K562 (cell line): ENCODE data around the gene STAU1. TPM values are rescaled to one million over a fixed set of nuclear protein-coding genes. Genes with fewer than 3 reads are reported as not detected.

Source experiments
- AFF1 ChIP-seq, 2 experiments: fragments of 450-650 bp; IDR thresholded peaks; 2 replicates each; pipeline ENCODE4 v1.6.1; 2018; ENCODE audit warnings: mild to moderate bottlenecking in 2 of 2, low read depth in 1 of 2; ENCODE audit not compliant: partially characterized antibody in 2 of 2
- ARHGAP35 ChIP-seq: fragments of 450-650 bp; IDR thresholded peaks from 2 replicates; pipeline ENCODE4 v1.6.1; 2018; ENCODE audit not compliant: partially characterized antibody
- ATF2 ChIP-seq: sonication (generic); formaldehyde crosslinking; IDR thresholded peaks from 2 replicates; pipeline ENCODE4 v1.8.1; 2022; ENCODE audit warnings: missing genetic modification reagents
- CCAR2 ChIP-seq: fragments of 200-400 bp; formaldehyde crosslinking; IDR thresholded peaks from 2 replicates; pipeline ENCODE4 v1.6.1; 2017; ENCODE audit warnings: mild to moderate bottlenecking, low read depth, low read length
- HDAC6 ChIP-seq: IDR thresholded peaks from 2 replicates; pipeline ENCODE4 v1.6.1; 2012; ENCODE audit warnings: low read depth, mild to moderate bottlenecking, control low read depth, inconsistent platforms, low read length, moderate library complexity
- NFXL1 ChIP-seq: fragments of 450-650 bp; formaldehyde crosslinking; IDR thresholded peaks from 2 replicates; pipeline ENCODE4 v1.4.0; 2021; ENCODE audit warnings: mild to moderate bottlenecking
- NR2C1 ChIP-seq, 2 experiments: fragments of 450-650 bp; IDR thresholded peaks; 2 replicates each; pipeline ENCODE4 v1.6.1; 2017; ENCODE audit warnings: mild to moderate bottlenecking in 2 of 2, antibody characterized with exemption in 1 of 2, inconsistent platforms in 1 of 2, missing compliant biosample characterization in 1 of 2, missing genetic modification characterization in 1 of 2
- TGIF2 ChIP-seq: sonication (generic); formaldehyde crosslinking; IDR thresholded peaks from 2 replicates; pipeline ENCODE4 v1.8.1; 2022; ENCODE audit warnings: mild to moderate bottlenecking, missing genetic modification reagents, moderate library complexity
- ZNF699 ChIP-seq: fragments of 250-450 bp; sonication (Bioruptor Pico); IDR thresholded peaks from 2 replicates; pipeline ENCODE4 v1.8.0; 2021; ENCODE audit warnings: mild to moderate bottlenecking, moderate library complexity; ENCODE audit not compliant: insufficient replicate concordance
- polyA plus RNA-seq, 8 experiments: library from polyadenylated mRNA; depleted of rRNA in 4 of 8; stranded (reverse) in 5 of 8; unstranded in 3 of 8; fragments of >200 nt; fragmentation: Nextera tagmentation in 2 of 8; fragmentation: Illumina TruSeq in 1 of 8; extraction: Ambion mirVana in 2 of 8; extraction: Trizol in 1 of 8; gene quantifications; 2 replicates each; pipeline versions ENCODE4 v1.2.1 to v1.2.3, GENCODE V29; 2011 to 2014; ENCODE audit warnings: inconsistent platforms in 1 of 8, missing spikeins in 1 of 8
- total RNA-seq, 7 experiments: library from RNA; depleted of rRNA in 6 of 7; stranded (reverse); fragments of >200 nt in 6 of 7; fragmentation: Illumina TruSeq in 2 of 7; extraction: Trizol in 2 of 7; gene quantifications; 2 replicates each; pipeline versions ENCODE4 v1.2.1 to v1.2.3, GENCODE V29; 2011 to 2021; ENCODE audit warnings: low replicate concordance in 1 of 7
- TF ChIP-seq, protein P1 (sequence below), 3 experiments: fragments of 200-800 bp in 1 of 3; sonication (Bioruptor generic) in 1 of 3; sonication (generic) in 1 of 3; formaldehyde crosslinking in 1 of 3; IDR thresholded peaks; 2 replicates each; pipeline versions ENCODE4 v1.6.1 to v1.8.0; 2016 to 2022; ENCODE audit warnings: mild to moderate bottlenecking in 2 of 3, missing compliant biosample characterization in 2 of 3, missing genetic modification characterization in 2 of 3, missing genetic modification reagents in 1 of 3

Gene STAU1
- total and polyA plus RNA-seq, 9 of the 15 experiments (the other 6 are each of a cell fraction or from before 2014, with no cell fraction given), result 18.0 to 106 (median 50.6) TPM

DNA sequence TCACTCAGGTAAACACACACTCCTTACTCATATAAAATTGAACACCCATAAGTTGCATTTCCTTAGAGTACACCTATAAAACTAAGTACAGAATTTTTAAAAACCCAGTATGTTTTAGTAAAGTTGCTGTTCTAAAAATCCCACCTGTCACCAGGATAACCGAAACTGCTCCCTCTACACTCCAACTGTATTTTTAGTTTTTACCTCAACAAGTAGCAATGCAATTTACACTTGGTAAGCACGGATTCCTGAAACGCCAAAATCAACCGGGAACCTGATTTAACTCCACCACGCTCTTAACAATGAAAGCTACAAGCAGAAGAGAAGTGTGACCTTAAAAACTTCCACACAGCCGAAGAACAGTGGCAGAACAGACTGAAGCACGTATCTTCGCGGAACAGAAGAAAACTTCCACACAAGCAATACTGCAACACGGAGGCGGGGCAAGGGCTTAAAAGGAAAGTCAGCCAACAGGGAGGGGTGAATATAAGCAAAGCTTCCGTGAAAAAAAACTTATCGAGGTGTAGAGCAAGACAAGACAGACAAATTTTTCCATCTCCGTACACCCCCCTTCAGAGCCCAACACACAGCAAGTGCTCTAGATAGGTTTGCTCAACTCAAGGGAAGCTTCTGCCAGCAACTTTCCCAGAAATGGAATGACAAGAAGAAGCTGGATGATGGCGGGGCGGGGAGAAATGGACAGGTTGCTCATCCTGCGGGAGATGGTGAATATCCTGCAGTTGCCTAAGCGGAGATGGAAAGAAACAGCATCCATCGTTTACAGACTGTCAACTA lies 1.4 kb downstream of the STAU1 start (continued):
- TF ChIP-seq ARHGAP35 (no peak), NFXL1 (CRISPR knock-in tag) (no peak), ZNF699 (CRISPR knock-in tag) (no peak), AFF1 (IDR thresholded peaks at IDR 0.05; ENCODE audit: low read depth in 1 of 2, partially characterized antibody in 2 of 2) (peak in 1 of 2 experiments; percentile 26), HDAC6 (no peak), TGIF2 (CRISPR knock-in tag) (no peak), NR2C1 (IDR thresholded peaks at IDR 0.05) (no peak), NR2C1 (tag; IDR thresholded peaks at IDR 0.05) (no peak), ATF2 (CRISPR knock-in tag) (no peak), CCAR2 (no peak)
- TF ChIP-seq, protein P1, sequence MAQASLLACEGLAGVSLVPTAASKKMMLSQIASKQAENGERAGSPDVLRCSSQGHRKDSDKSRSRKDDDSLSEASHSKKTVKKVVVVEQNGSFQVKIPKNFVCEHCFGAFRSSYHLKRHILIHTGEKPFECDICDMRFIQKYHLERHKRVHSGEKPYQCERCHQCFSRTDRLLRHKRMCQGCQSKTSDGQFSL (CRISPR knock-in tag; IDR thresholded peaks at IDR 0.05), result no peak
- TF ChIP-seq, protein P1 (tag; IDR thresholded peaks at IDR 0.05), result no peak
